HG03558 (cell line): ENCODE data around the gene ZFYVE28.
A peak's percentile ranks its signal among the peaks of the same experiment; 100 is the strongest.

ENCODE experiments used
- ATAC-seq: cut with Tn5 transposase; IDR thresholded peaks from one replicate; pipeline ENCODE4 v1.9.1; 2021; ENCODE audit warnings: moderate number of reproducible peaks; ENCODE audit not compliant: unreplicated experiment; ENCODE audit errors: extremely low read depth

ZFYVE28 gene

DNA sequence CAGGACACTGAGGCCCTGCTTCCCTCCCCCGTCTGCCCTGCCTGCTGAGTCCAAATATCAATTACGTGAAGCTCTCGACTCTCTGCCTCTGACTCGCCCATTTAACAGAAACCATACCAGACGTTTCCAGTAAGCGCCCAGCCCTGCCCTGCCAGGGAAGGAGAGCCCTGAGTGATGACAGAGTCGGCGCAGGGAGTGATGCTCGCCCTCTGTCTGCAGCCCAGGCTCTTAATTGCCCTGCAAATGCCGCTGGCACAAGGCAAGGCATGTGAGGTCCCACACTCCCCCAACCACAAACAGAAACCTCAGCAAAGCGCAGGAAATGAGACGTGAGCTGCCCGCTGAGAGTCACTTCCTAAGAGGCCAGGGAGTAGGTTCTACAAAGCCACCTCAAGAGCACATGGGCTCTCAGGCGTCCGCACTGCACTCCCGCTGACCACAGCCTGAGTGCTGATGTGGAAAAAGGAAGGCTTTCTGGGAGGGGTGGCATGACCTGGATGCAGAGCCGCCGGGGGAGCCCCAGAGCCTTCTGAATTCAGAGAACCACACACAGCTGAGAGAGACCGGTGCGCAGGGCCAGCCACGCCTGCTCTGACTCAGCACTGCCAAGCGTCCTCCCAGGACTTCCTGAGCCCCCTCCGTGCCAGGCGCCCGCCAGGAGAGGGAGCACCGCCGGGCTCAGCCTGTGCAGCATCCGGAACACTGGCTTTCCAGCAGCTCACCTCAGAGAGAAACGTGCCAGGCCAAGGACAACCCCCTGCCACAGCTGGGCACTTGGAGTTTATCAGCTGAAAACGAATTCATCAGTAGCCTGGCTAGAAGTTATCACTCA is 5.3 kb downstream of the ZFYVE28 start:
- ATAC-seq, result peak; percentile 34

- ATAC-seq, result no peak
Measured at GRCh38 chr4:2412534-2412884, 5.9 kb downstream of the ZFYVE28 start.

DNA sequence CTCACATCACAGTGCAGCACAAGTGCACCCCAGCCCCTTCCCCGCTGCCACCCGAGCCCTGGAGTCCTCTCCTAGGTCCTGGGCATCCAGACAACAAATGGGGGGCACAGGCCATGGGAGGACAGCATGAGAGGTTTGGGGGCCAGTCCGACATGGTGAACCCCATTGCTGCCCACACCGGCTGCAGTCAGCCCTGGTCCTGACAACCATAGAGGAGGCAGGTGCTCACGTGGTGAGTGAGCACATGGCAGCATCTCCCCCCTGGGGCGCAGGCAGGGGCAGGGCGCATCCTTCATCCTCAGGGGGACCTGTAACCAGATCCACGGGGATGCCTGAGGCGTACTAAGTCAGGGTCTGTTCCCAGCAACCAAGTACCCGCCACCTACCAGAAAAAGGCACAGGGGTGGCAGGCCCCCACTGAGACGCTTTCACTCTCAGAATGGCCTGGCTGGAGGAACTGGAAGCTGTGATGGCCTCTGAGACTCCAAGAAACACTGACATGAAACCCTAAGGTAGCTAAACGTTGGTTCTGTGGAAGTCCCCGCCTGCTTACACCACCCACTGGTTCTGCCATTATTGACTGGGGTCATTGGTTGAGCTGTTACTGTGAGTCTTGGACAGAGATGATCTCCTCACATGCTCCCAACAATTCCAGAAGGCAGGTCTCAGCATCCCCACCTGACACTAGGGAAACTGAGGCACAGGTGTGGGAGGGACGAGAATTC is 6.5 kb downstream of the ZFYVE28 start:
- ATAC-seq, result no peak

DNA sequence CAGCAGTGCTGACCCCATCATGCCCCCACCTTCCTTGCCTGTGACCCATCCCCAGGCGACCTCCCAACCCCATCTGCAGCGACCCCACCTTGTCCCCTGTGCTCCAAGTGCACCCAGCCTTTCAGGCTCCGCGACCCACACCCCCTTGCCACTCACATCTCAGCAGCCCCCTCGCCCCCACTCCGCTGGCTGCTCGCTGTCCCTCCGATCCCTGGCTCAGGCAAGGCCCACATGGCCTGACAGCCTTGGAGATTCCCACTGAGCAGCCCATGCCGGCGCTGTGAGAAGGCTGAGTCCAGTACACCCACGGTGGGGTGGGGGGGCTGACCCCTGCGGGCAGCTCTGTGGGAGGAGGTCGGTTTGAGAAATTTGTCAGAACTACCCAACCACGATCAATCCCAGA is 9.1 kb downstream of the ZFYVE28 start:
- no peak for ATAC-seq

GRCh38 chr4:2408976-2409375 is 9.5 kb downstream of the ZFYVE28 start:
- no peak for ATAC-seq

GRCh38 chr4:2408401-2408958 is 10.0 kb downstream of the ZFYVE28 start:
- no peak for ATAC-seq

GRCh38 chr4:2407991-2408342 is 10.5 kb downstream of the ZFYVE28 start:
- ATAC-seq, result no peak

GRCh38 chr4:2406920-2407319 is 11.5 kb downstream of the ZFYVE28 start:
- ATAC-seq, result no peak

GRCh38 chr4:2406406-2406805 is 12.0 kb downstream of the ZFYVE28 start:
- no peak for ATAC-seq

GRCh38 chr4:2402941-2403340 is 15.5 kb downstream of the ZFYVE28 start:
- no peak for ATAC-seq

DNA sequence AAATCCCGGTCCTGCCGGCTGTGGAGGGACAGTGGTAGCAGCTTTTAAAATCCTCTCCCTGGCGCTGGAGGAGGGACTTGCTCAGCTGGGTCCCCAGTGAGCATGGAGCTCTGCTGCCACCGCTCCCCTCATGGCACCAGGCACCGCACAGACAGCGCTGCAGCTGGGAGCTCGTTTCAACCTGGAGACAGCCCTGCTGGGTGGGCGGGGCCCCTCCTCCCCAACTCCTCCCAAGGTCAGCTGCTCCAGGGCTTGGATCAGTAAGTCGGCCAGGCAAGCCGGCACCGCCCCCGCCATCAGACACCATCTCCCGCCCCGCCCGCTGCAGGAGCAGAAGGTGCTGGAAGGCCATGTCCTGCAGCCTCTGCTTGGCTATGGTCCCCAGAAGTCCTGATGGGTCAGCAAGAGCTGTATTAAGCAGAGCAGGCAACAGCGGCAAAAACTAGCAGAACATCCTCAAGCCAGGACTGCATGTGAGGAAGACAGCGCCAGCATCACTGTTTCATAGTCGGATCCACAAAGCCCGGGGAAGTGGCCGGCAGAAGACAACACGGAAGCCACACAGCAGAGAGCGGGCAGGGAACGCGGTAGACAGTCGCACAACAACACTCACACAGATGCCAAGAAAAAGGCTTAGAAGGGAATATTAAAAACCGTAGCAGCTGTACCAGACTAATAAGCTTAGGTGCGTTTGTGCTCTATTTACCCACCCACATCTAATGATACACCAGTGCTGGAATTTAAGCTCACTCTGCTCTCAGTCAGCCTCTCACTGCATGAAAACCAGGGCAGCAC is 16.2 kb downstream of the ZFYVE28 start:
- ATAC-seq, result no peak

DNA sequence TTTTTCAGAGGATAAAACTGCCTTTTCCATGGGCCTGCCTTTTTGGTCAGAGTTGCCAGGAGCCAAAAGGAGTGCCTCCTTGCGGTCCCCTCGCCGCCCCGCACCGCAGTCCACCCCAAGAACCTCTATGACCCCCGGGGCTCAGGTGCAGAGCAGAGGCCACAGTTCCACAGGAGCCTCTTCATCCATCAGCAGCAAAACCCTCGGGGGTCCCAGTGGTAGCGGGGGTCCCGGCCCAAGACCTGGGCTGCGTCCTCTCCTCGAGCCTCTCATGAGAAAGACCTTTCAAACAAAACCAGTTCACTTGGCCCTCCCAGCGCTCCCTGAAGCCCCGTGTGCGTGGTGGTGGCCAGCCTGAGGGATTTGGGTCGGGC is 16.8 kb downstream of the ZFYVE28 start:
- ATAC-seq, result no peak

- no peak for ATAC-seq
Measured at GRCh38 chr4:2400841-2401609, 17.4 kb downstream of the ZFYVE28 start.

- ATAC-seq, result no peak
Measured at GRCh38 chr4:2399631-2400190, 18.7 kb downstream of the ZFYVE28 start.

DNA sequence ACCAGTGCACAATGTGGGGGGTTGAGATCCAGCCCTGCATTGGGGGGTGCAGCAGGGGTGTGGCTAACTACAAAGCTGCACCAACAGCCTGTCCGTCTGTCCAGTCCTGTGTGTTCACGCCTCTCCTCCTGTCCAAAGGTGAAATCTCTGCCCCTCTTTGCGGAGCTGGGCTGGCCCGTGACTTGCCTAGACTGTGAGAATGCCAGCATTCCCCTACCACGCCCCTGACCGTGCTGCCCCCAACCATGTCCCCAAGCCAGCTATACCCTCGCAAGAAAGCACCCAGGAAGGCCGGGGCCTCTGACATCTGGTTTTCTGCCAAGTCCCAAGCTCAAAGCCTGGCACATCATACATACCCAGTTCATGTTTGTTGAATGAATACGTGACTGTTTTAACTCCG is 19.2 kb downstream of the ZFYVE28 start:
- no peak for ATAC-seq

DNA sequence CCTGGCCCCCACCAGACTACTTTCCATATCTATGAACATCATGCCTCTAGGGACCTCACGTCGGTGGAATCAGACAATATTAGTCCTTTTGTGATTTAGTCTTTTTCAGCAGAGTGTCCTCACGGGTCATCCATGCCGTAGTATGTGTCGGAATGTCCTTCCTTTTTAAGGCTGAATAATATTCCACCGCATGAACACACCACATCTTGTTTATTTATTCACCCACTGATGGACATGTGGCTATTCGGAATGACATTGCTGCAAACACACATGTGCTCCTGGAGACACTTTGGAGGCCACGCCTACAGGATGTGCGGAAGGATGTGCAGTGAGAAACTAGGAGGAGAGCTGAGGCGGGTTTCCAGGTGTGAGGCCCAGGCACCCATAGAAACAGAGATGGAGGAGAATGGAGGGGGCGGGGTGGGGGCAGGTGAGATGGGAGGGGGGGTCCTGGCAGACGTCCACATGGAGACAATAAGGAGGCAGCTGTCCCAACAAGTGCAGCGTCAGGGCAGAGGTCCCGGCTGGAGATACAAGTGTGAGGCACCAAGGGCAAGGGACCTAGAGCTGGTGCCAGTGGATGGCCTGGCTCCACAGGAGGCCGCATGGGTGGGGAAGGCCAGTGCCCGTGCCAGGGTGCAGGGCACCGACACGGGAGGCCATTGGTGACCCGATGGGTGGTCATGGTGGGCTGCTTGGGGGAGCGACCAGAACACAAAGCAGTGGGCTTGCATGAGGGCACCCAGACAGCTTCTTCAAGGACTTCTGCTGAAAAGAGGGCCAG is 20.7 kb downstream of the ZFYVE28 start:
- no peak for ATAC-seq

GRCh38 chr4:2396781-2397368 is 21.6 kb downstream of the ZFYVE28 start:
- no peak for ATAC-seq

- no peak for ATAC-seq
Measured at GRCh38 chr4:2395584-2395983, 22.9 kb downstream of the ZFYVE28 start.

DNA sequence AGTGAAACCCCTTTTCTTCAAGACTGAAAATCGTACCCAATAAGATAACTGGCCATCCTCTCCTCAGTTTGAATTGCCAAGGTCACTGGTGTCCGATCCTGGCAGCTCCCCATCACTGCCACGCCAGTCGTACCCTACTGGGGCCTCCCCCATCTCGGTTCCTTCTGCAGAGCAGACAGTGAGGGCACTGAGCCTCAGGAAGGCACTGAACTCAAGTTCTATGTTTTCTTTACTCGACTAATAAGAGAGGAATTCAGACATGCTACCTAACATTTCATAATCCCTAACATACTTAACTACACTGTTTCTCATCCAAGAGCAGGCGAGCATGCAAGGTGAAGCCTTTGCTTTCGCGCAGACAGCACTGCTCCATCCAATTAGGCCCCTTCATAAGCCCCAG is 23.4 kb downstream of the ZFYVE28 start:
- no peak for ATAC-seq
